Neutrophil (primary cell): ENCODE results near the gene GRIA3.

Experiments
- H3K27ac ChIP-seq: fragments of 200-600 bp; sonication (generic); 2 replicates; pipeline ENCODE4 v1.5.1; 2016; ENCODE audit warnings: mild to moderate bottlenecking, moderate library complexity
- H3K27me3 ChIP-seq: fragments of 200-600 bp; sonication (generic); 2 replicates; pipeline ENCODE4 v1.6.0; 2016; ENCODE audit warnings: mild to moderate bottlenecking
- H3K36me3 ChIP-seq: fragments of 200-600 bp; sonication (generic); 2 replicates; pipeline ENCODE4 v1.5.1; 2017
- H3K4me1 ChIP-seq, 2 experiments: fragments of 200-600 bp in 1 of 2; sonication (generic) in 1 of 2; 1 replicate in 1 of 2; 2 replicates in 1 of 2; pipeline versions ENCODE4 v1.5.1 to v1.6.1; 2013 to 2016; ENCODE audit warnings: low read depth in 1 of 2, low read length in 1 of 2, mild to moderate bottlenecking in 1 of 2, moderate library complexity in 1 of 2; ENCODE audit not compliant: control insufficient read depth in 1 of 2, insufficient read depth in 1 of 2
- H3K4me3 ChIP-seq, 2 experiments: fragments of 200-600 bp in 1 of 2; sonication (generic) in 1 of 2; 1 replicate in 1 of 2; 2 replicates in 1 of 2; pipeline ENCODE4 v1.5.1; 2013 to 2016; ENCODE audit warnings: low read depth in 1 of 2, low read length in 1 of 2, mild to moderate bottlenecking in 1 of 2, moderate library complexity in 1 of 2
- H3K9me3 ChIP-seq: fragments of 200-600 bp; sonication (generic); 2 replicates; pipeline ENCODE4 v1.5.1; 2016
- CTCF ChIP-seq: fragments of 200-600 bp; sonication (generic); IDR thresholded peaks from 2 replicates; pipeline ENCODE4 v1.5.1; 2016; ENCODE audit warnings: antibody characterized with exemption

Gene GRIA3

GRCh38 chrX:123222920-123223319 is 38.8 kb downstream of the GRIA3 start:
- Histone ChIP-seq H3K27me3 (no peaks in the 10 kb centered on the region), H3K4me3 (no peak overlapping the region), H3K36me3 (no peaks in the 10 kb centered on the region), H3K9me3 (no peaks in the 10 kb centered on the region), H3K27ac (no peak overlapping the region), H3K4me1 (no peaks in the 10 kb centered on the region)
- TF ChIP-seq CTCF = no peak

- Histone ChIP-seq H3K27ac (no peak overlapping the region), H3K4me3 (no peak overlapping the region), H3K27me3 (no peaks in the 10 kb centered on the region), H3K4me1 (no peaks in the 10 kb centered on the region), H3K36me3 (no peaks in the 10 kb centered on the region), H3K9me3 (no peaks in the 10 kb centered on the region)
- no peak for TF ChIP-seq CTCF
These were observed 39.3 kb downstream of the GRIA3 start for GRCh38 chrX:123223409-123223808.

- Histone ChIP-seq H3K4me1 (no peaks in the 10 kb centered on the region), H3K4me3 (no peak overlapping the region), H3K27ac (no peak overlapping the region), H3K36me3 (no peaks in the 10 kb centered on the region), H3K9me3 (no peaks in the 10 kb centered on the region), H3K27me3 (no peaks in the 10 kb centered on the region)
- no peak for TF ChIP-seq CTCF
These were observed 39.8 kb downstream of the GRIA3 start for GRCh38 chrX:123223859-123224258.

- H3K4me1 ChIP-seq = no peaks in the 10 kb centered on the region
- H3K36me3 ChIP-seq = no peaks in the 10 kb centered on the region
- no peak overlapping the region for H3K27ac ChIP-seq
- H3K9me3 ChIP-seq = no peaks in the 10 kb centered on the region
- no peak overlapping the region for H3K4me3 ChIP-seq
- TF ChIP-seq CTCF = no peak
- H3K27me3 ChIP-seq = no peaks in the 10 kb centered on the region
These were observed 46.7 kb downstream of the GRIA3 start for GRCh38 chrX:123230798-123231197.

DNA sequence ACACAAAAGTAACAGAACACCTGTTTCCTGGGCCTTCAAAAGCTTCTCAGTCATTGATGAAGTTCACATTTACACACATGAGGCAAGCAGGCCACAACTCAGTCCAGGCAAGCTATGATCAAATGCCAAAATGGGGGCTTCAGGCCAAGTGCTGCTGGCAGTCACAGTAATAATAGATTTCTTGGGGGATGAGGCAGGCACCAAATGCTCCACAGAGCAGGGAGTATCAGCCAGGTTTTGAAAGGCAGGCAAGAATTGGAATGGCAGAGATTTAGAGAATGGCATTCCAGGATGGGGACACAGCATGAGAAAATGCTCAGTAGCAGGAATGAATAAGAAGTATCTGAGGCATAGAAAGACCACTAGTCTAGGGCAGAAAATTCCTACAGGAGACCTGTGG is 52.8 kb downstream of the GRIA3 start:
- Histone ChIP-seq H3K4me1 (no peaks in the 10 kb centered on the region), H3K9me3 (no peaks in the 10 kb centered on the region)
- TF ChIP-seq CTCF = no peak

DNA sequence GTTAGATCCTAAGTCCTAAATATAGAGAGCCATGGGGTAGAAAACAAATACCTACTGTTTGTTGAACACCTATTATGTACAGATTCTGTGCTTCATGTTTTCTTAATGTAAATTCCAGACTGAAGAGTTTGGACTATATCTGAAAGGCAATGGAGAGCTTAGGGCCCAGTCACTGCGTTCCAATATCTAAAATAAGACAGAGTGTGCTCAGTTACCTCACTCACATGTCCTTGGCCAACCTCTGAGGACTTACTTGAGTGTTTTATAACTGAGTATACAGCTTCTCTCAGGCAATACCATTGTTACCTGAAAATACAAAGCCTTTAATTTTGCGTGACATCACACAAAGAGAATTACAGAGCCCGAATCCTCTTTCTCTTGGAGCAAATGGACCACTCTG is 53.2 kb downstream of the GRIA3 start:
- Histone ChIP-seq H3K27me3 (no peaks in the 10 kb centered on the region), H3K4me1 (no peaks in the 10 kb centered on the region), H3K4me3 (no peak overlapping the region), H3K9me3 (no peaks in the 10 kb centered on the region), H3K36me3 (no peaks in the 10 kb centered on the region), H3K27ac (no peak overlapping the region)
- TF ChIP-seq CTCF = no peak

More for the DNA sequence above, 52.8 kb downstream of the GRIA3 start:
- H3K27me3 ChIP-seq = no peaks in the 10 kb centered on the region
- H3K27ac ChIP-seq = no peak overlapping the region
- H3K4me3 ChIP-seq = no peak overlapping the region
- H3K36me3 ChIP-seq = no peaks in the 10 kb centered on the region
